HG02759 (cell line): ENCODE results near the gene KRTAP5-5.
"Not testable (repeated sequence)": the region's sequence is repeated elsewhere in the genome, so short reads cannot be mapped to it uniquely, and the experiment has no call there.

Experiments used
- ATAC-seq: cut with Tn5 transposase; IDR thresholded peaks from one replicate; pipeline ENCODE4 v1.9.1; 2021; ENCODE audit warnings: mild to moderate bottlenecking, moderate library complexity; ENCODE audit not compliant: unreplicated experiment

Gene KRTAP5-5

GRCh38 chr11:1655168-1656060, 25.8 kb downstream of the KRTAP5-5 start:
- no peak for ATAC-seq

GRCh38 chr11:1656061-1656441, 26.5 kb downstream of the KRTAP5-5 start:
- ATAC-seq = no peak

- no peak for ATAC-seq
Measured at GRCh38 chr11:1656670-1657069, 27.1 kb downstream of the KRTAP5-5 start.

GRCh38 chr11:1659506-1659905, 29.9 kb downstream of the KRTAP5-5 start:
- ATAC-seq = no peak

- ATAC-seq = no peak
Measured at GRCh38 chr11:1660111-1660867, 30.7 kb downstream of the KRTAP5-5 start.

GRCh38 chr11:1661454-1662269, 32.1 kb downstream of the KRTAP5-5 start:
- ATAC-seq = not testable (repeated sequence)

GRCh38 chr11:1662699-1663283, 33.2 kb downstream of the KRTAP5-5 start:
- not testable (repeated sequence) for ATAC-seq

- ATAC-seq = no peak
Measured at GRCh38 chr11:1665313-1665712, 35.7 kb downstream of the KRTAP5-5 start.

GRCh38 chr11:1667121-1667850, 37.7 kb downstream of the KRTAP5-5 start:
- no peak for ATAC-seq

GRCh38 chr11:1667906-1668305, 38.3 kb downstream of the KRTAP5-5 start:
- no peak for ATAC-seq

- no peak for ATAC-seq
Measured at GRCh38 chr11:1668911-1669473, 39.4 kb downstream of the KRTAP5-5 start.

- no peak for ATAC-seq
Measured at GRCh38 chr11:1669546-1670218, 40.1 kb downstream of the KRTAP5-5 start.

- ATAC-seq = not testable (repeated sequence)
Measured at GRCh38 chr11:1670457-1670856, 40.9 kb downstream of the KRTAP5-5 start.

- no peak for ATAC-seq
Measured at GRCh38 chr11:1670905-1671371, 41.4 kb downstream of the KRTAP5-5 start.

GRCh38 chr11:1671658-1672057, 42.1 kb downstream of the KRTAP5-5 start:
- no peak for ATAC-seq

GRCh38 chr11:1672613-1673350, 43.2 kb downstream of the KRTAP5-5 start:
- no peak for ATAC-seq

- ATAC-seq = no peak
Measured at GRCh38 chr11:1673446-1674172, 44.0 kb downstream of the KRTAP5-5 start.
